HG03066 (cell line): ENCODE data around the gene PRKAR1B.

Experiments used
- ATAC-seq: cut with Tn5 transposase; IDR thresholded peaks from one replicate; pipeline ENCODE4 v1.9.1; 2021; ENCODE audit warnings: low read depth; ENCODE audit not compliant: unreplicated experiment

Gene PRKAR1B

DNA sequence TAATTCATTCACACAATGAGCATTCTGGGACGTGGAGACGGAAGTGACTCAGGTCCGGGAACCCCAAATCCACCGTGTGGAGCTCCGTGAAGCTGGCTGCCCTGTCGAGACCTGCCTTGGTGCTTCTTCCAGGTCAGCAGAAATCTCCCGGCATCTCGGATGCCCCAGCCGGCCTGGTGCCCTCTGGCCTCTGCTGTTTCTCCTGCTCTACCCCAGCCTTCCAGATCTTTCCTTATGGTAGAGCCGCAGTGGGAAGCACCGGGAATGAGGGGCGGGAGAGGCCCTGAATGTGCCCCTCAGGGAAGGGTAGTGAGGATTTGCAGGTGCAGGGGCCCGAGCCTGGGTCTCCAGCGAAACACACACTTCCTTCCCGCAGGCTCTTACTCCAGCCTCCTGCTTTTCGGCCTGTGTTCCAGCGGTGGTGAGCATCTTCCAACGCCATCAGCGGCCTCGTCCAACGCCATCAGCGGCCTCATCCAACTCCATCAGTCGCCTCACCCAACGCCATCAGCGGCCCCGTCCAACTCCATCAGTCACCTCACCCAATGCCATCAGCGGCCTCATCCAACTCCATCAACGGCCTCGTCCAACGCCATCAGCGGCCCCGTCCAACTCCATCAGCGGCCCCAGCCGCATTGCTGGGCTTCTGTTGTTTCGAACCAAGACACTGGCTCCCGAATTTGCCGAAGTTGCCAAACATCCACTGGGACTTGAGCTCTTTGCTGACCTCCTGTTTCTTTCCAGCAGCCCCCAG, 150.4 kb downstream of the PRKAR1B start:
- no peak for ATAC-seq

DNA sequence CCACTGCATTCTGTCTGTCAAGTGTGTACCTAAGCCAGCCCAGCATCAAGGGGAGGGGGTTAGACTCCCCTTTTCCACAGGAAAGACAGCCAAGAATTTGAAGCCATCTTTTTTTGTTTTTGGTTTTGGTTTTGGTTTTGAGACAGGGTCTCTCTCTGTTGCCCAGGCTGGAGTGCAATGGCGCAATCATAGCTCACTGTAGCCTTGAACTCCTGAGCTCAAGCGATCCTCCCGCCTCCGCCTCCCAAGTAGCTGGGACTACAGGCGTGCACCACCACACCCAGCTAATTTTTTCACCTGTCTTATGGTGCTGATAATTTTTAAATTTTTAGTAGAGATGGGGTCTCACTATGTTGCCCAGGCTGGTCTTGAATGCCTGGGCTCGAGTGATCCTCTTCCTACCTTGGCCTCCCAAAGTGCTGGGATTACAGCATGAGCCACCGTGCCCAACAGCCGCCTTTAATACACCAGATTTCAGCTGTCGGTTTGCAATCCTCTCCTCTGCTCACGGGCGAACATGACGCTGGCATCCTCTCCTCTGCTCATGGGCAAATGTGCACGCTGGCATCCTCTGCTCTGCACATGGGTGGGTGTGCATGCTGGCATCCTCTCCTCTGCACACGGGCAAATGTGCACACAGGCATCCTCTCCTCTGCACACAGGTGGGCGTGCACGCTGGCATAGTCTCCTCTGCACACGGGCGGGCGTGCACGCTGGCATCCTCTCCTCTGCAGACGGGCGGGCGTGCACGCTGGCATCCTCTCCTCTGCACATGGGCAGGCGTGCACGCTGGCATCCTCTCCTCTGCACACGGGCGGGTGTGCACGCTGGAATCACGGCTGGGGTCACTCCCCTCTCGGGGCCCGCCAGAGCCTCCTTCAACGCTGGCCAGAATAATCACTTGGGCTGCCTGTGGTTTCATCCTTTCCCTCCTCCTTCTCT, 151.4 kb downstream of the PRKAR1B start:
- no peak for ATAC-seq

DNA sequence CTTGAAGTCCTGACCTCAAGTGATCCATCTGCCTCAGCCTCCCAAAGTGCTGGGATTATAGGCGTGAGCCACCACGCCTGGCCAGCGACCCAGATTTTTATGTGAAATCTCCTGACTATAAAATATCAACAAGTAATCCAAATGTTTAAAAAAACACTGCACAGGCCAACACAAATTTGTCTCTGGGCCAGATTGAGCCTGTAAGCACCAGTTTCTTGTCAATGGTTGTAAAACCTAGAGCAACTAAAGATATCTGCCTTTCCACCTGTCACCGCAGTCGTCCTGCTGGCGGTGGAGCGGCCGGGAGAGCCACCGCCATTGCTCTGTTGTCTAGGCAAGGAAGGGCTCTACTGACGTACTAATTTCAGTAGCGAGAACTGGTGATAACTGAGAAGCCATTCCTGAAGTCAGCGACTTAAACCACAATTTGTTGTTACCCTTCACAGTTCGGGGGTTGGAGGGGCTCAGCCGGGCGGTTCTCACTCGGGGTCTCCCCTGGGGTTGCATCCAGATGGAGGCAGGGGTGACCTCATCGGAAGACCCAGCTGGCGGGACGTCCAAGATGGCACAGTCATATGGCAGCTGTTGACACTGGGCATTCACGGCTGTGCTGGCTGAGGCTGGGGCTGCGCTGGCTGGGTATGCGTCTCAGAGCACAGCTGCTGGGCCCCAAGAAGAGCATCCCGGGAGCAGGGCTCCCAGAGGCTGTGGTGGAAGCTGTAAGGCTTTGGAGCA, 152.3 kb downstream of the PRKAR1B start:
- no peak for ATAC-seq

- ATAC-seq: no peak
These were observed 153.1 kb downstream of the PRKAR1B start for GRCh38 chr7:573933-574381.

DNA sequence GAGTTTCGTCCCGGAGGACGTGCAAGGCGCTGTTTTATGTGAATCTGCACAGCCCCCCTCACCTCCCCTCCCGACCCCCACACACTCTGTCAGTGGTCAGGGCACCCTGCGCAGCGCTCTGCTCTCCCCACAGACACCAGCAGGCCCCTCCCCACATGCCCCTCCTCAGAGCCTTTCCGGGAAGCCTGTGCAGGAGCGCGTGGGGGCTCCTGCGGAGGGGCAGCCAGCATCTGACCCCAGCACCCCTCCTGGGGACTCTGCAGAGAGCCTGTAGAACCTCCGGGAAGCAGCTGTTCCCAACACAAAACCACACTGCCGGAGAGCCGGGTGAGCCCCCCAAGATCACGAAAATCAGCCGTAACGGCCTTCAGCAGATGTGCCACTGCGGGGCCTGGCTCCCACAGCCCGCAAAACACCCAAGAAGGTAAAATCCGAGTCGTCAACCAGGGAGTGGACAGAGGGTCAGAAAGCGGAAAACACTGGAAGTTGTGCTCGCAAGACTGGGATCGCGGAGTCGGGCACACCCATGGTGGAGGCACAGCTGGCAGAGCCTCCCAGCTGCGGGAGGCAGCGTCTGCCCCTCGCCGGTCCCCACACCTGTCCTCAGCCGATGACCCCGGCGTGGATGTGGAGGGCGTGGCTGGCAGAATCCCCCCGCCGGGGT, 153.7 kb downstream of the PRKAR1B start:
- no peak for ATAC-seq

DNA sequence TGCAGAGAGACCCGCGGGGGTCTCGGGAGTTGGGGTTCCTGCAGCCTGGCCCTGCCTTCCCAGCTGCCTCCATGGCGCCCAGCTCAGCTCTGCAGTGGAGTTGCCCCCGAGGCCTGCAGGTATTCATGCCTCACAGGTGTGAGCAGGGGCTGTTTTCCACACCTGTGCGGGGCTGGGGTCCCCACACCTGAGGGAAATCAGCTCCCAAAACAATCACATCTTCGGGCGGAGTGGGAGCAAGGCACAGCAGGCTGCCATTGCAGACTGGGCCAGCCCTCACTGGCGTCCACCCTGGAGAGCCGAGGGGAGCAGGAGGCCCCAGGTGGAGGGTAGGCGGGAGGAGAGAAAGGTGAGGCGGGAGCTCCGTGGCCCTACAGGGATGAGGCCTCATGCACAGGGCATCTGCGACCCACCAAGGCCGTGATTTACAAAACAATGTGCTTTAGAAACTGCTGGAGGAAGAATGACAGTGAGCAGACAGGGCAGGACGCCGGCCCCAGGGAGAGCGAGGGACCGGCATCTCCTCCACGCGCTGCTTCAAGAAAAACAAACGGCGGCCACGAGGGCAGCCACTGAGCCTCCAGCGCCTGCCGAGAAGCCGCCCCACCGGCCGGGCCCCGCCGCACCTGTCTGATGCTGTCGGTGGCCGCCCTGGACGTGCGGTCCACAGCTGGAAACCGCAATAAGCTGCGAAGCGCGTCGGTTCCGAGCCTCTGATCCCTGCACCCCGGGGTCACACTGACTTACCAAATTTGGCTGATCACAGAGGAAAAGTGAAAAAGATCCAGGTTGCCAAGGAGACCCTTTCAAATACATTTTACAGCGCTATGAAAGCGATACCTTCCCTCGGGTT, 154.4 kb downstream of the PRKAR1B start:
- ATAC-seq: no peak

GRCh38 chr7:571718-572415, 155.2 kb downstream of the PRKAR1B start:
- no peak for ATAC-seq

GRCh38 chr7:571096-571717, 155.9 kb downstream of the PRKAR1B start:
- ATAC-seq: no peak

DNA sequence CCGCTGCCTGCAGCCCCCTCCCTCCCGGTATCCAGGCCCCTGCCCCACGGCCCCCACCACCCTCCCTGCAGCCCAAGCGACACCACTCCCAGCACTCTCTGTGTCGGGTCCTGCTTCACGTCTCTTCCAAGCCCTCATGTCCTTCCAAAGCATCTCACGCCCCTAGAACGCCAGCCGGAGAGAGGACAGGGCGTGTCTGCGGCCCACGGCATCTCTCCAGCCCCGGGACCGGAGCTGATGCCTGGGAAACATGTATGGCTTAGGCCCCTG, 156.3 kb downstream of the PRKAR1B start:
- ATAC-seq: no peak

GRCh38 chr7:569996-570800, 156.9 kb downstream of the PRKAR1B start:
- ATAC-seq: no peak

DNA sequence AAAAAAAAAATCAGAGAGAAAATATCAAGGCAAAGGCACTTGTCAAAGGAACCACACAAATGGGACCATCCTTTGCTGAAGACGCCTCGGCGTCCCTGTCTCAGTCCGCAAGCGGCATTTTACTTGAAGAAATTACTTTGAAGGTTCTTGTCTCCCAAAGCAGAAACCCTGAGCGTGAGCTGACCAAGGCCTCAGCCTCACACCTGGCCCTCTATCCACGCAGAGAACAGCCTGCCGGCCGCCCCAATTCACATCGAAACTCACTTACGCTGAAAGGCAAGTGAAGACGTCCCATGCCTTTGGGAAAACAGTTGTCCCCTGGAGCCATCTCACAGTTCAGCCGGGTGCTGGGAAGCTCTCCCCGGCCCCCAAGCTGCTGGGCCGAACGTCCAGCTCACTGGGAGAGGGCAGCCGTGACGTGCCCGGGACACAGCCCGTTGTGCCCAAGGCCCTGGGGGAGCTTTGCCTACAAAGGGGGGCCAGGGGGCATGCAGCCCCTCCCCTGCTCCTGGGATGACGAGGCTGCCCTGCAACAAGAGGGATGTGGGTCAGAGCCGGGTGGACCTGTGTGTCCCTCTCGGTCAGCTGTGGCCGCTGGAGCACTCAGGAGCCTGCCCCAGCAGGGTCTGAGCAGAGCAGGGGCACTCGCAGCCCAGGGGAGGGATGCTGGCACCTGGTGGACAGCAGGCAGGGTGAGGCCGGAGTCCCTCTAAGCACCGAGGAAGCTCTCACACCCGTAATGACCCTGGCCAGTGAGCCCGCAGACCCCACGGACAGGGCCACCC, 157.8 kb downstream of the PRKAR1B start:
- ATAC-seq: no peak

DNA sequence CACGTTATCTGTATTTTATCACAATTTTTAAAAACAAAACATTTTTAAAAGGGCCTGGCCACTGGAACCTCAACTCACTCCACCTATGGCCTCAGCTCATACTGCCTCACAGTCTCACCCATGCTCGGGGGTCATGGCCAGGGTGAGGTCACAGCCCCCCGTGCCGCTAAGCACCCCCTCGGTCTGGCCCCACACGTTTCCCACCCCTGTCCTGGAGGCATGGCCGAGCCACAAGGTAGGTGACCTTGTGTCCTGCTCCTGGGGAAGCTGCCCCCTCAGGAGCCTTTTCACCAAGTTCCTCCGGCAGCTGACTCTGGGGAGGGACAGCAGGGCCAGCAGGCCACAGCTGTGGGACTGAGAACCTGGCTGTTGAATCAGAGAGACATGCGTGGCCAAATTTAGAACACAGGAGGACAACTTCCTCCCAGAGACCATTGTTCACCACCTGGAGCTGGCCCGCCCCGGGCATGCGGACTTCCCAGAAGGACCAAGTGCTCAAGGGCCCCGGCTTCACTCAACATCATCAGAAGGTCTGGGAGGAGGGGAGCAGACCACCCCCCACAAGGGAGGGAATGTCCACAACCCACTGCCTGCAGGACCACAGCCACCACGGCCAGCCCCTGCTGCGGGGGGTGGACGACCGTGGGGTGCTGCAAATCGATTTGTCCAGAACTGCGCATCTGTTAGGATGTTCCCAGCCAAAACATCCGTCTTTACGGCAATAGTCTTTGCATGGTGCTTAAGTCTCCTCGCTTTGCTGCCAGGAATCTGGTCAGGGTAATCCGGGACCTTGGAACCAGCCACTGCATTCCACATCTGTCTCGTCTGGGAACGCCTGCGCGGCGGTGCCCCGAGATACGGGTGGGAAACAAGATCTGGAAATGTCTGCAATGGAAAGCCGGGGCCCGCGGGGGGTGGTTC, 158.8 kb downstream of the PRKAR1B start:
- ATAC-seq: no peak

GRCh38 chr7:567305-567883, 159.7 kb downstream of the PRKAR1B start:
- no peak for ATAC-seq

DNA sequence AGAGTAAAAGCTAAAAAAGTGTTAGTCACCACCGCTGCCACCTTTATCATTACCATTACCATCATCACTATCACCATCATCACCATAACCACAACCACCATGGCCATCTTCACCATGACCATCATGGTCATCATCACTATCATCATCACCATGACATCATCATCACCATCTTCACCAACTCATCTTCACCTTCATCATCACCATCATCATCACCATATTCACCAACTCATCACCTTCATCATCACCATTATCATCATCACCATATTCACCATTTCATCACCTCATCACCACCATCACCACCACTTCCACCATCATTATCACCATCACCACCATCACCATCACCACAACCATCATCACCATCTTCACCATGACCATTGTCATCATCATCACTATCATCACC, 161.0 kb downstream of the PRKAR1B start:
- no peak for ATAC-seq

GRCh38 chr7:564176-564865, 162.8 kb downstream of the PRKAR1B start:
- ATAC-seq: no peak
